HL-60/S4 (cell line): ENCODE data around the gene EZR.
"Not testable (repeated sequence)": the region's sequence is repeated elsewhere in the genome, so short reads cannot be mapped to it uniquely, and the experiment has no call there.

ENCODE experiments used
- in situ Hi-C: fragments of 300-500 bp; cut with MboI; formaldehyde crosslinking; loops from 2 replicates; pipeline ENCODE4 v1.14.3; 2022; ENCODE audit warnings: low sequenced_read_pairs

The EZR gene

DNA sequence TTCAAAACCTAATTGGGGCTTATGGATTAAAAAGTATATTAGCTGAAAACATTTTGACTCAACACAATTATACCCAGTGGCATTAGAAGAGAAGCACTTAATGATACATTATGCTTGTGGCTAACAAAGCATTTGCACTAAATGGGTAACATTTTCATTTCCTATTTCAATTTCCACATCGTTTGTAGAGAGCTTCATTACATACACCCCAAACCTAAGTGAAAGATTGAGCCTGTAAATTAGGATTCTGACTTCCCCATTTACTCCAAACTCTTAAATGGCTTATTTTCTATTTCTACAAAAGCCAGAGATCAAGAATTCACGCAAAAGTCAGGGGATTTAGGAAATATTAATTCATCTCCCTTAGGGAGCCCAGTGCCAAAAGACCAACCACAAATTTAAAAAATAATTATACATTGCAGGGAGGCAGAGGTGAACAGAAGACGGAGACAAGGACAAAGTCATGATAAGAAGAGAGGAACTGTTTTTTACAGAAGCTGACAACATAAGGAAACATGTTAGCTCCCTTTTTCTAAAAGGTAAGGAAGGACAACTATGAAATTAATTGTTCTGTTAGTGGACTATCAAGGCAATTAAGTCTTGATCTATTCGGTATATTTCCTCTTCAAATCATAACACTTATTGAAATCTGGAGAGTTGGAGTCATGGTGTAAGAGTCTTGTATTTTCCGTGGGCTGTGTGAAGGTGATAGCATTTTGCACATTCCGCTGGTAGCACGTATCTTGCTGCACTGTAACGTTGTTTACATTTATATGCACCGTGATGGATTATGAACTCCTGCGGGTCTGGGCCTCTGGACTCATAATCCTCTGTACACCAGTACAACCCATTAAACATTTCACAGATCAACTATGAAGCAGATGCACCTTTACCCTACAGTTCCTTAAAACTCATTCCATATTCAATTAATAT lies 24.8 kb upstream of the EZR start:
- in situ Hi-C loops: no loop called here

DNA sequence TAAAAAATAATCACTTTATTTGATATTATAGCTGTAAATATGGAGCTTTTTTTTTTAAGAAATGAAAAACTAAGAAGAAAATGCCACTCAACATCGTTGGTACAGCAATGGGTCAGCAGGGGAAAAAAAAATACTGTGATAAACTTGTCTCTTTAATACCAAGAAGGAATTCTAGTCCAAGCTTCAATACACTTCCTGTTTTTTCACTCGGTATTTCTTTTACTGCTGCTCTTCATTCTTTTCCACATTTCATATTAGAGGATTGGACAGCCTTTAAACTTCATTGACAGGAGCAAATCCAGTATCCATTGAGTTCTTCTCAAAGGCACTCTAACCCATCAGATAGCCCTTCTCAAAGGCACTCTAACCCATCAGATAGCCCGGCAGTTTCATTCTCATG lies 22.2 kb upstream of the EZR start:
- in situ Hi-C loops: no loop called here

DNA sequence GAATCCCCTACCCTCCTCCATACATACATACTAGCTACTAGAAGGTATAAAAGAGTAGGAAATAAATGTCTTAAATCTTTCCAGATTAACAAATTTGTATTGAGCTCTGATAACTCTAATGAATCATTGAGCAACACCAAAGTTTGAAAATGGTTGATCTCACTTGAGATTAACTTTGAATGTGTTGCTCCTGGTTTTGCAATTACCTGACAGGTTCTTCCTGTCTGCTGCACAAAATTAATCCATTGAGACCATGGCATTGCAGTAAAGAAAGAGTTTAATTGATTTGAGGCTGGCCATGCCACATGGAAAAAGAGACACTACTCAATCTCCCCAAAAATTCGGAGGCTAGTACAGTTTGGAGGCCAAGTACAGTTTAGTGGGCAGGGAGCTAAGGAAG lies 21.3 kb upstream of the EZR start:
- in situ Hi-C loops: no loop called here

DNA sequence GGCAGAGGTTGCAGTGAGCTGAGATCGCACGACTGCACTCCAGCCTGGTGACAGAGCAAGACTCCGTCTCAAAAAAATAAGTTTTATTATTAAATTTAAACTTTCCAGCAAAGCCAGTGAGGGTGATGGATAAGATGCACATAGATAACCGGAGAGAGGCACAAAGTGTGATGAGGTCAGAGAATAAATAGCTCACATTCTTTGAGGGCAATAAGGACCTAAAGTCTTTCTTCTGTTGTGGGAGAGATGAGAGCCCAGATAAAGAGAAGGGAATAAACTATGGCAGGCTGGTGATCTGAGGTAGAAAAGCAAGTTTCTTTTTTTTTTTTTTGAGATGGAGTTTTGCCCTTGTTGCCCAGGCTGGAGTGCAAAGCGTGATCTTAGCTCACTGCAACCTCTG lies 20.6 kb upstream of the EZR start:
- in situ Hi-C loops: no loop called here

DNA sequence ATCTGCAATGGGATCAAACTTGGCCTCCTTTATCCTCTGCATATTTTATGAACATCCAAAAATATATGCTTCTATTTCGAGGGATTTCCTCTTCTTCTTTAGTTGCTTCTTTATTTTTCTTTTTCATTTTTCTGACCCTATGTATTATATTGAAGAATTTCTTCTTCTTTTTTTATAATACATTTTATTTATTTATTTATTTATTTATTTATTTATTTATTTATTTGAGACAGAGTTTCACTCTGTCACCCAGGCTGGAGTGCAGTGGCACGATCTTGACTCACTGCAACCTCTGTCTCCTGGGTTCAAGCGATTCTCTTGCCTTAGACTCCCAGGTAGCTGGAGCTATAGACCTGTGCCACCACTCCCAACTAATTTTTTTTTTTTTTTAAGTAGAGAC lies 19.6 kb upstream of the EZR start:
- in situ Hi-C loops: not testable (repeated sequence)

DNA sequence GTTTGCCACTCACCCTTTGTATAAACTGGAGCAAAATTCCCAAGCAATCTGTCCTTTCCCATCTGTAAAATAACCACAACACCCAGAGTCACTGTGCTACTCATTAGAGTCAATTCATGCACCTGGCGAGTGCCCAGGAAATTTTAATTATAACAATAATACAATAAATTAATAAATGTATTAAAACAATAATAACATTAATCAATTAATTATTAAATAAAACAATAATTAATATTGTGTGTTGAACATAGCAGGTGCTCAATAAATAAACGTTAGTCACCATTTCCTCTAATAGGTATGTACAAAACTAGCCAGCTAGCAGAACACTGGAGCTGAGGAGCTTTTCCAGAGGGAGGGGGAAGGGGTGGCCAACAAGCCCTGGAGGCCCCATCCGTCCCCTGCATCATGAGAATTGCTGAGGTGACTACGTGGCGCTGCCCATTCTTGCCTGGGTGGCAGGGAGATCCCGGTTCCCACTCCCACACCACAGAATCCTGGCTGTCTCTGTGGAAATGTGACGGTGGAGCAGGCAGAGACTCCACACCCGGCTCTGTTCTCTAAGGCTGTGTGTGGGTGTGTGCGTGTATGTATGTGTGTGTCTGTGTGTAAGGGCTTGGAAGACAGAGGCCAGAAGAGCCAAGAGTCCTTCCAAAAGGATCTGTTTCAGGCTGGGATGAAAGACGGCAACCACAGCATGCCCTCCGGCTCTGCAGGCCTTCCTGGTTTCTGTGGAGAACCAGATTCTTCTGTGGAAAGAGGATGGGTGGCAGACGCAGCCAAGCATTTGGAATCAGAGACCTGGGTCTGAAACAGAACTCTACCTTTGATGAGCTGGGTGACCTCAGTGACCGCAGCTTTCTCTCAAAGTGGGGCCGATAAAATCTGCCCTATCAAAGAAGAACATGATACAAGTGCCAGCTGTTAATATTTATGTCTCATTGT lies 18.8 kb upstream of the EZR start:
- in situ Hi-C loops: no loop called here

DNA sequence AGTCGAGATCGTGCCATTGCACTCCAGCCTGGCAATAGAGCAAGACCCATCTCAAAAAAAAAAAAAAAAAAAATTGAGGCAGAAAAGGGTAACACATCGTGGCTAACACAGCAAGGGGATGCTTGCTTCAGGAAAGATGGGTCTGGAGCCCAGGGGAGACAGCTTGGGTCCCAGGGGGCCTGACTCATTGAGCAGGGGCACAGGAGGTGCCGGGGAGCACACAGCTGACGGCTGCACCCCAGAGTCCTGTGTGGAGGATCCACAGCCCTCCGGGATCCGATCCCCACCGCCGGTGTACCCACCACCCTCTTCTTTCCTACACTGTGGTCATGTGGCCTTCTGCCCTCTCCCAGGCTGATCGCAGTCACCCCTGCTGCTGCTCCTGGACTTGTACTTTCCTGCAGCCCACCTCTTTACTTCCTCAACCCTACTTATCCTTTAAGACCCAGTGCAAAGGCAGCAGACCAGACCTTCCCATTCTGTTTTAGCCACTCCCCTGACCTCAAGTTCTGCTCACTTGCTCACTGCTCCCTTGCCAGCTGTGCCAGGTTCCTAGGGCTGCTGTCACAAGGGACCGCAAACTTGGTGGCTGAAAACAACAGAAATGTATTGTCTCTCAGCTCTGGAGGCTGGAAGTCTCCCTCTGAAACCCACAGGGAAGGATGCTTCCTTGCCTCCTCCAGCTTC lies 17.6 kb upstream of the EZR start:
- in situ Hi-C loops: no loop called here

DNA sequence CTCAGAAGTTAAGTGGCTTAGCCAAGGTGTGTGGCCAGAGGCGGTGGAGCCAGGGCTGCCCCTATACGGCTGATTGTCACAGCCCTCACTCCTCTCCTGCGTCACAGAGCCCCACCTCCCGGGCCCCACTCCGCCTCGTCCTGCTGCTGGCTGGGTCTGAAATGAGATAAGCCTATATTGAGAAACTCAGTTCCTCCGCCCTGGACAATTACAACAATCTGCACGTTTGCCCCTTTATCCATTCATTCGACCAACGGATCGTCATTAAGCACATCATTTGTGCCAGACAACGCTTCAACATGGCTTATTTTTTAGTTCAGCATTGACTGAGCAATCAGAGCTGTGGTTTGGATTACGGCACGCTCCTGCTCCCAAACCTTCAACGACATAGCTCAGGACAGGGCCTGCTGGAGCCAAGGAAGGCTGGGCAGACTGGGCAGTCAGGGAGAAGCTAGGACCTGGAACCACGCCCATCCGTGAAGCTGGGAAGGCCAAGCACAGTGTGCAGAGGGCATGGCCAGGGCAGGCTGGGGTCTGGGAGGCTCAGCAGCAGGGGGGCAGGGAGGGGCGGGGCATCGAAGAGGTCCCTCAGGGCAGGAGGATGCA lies 16.6 kb upstream of the EZR start:
- in situ Hi-C loops: no loop called here

DNA sequence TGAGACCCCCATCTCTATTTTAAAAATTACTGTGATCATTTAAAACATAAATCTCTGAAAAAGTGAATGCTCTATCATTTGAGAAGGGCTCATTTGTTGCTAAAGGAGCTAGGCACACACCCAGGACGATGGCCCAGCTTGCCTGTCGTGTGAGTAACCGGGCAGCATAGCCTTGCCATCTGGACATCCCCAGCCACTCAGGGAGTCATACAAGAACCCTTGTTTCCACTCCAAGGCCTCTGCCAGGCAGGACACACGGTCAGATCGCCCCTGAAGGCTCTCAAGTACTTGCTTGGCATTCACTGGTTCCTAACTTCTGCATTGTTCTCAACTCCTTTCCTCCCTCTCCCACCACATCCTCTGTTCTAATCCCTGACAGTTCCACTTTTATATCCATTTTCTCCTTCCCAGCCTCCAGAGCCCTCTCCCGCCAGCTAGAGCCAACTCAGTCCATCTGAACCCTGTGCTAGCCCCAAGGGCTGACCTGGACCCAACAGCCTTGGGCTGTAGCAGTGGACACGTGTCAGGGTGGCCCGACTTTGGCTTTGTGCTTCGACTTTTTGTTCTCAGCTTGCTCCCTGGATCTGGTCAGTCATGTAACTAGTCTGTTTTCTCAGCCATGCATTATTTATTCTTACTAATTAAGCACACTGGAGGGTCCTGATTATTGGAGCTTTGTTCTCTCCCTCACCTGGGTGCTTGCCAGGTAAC lies 15.7 kb upstream of the EZR start:
- in situ Hi-C loops: no loop called here

DNA sequence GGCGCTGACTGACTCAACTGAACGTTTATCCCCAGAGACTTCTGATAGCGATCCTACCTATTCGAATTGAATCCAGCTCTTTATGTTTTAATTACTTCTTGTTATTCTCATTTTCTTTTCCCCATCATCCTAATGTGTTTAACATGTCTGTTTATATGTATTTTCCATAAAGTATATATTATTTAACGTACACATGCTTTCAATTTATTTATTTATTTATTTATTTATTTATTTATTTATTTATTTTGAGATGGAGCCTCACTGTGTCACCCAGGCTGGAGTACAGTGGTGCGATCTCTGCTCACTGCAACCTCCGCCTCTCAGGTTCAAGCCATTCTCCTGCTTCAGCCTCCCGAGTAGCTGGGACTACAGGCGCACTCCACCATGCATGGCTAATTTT lies 13.6 kb upstream of the EZR start:
- in situ Hi-C loops: not testable (repeated sequence)

DNA sequence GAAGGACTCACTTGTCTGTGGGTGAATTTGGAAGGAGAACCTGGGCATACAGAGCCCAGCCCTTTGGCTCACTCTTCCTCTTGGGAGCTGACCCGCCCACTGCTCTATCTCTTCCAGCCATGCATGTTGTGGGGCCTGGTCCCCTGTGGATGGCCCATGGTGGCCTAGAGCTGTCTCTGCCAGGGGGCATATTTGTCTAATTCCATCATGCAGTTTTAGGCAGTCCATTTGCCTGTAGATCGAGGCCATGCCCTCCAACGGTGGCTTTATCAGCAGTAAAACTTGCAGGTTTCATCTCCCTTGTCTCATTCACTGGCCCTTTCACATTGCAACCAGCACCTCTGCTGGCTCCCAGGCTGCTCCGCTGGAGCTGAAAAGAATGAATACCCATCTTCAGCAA lies 12.9 kb upstream of the EZR start:
- in situ Hi-C loops: no loop called here

DNA sequence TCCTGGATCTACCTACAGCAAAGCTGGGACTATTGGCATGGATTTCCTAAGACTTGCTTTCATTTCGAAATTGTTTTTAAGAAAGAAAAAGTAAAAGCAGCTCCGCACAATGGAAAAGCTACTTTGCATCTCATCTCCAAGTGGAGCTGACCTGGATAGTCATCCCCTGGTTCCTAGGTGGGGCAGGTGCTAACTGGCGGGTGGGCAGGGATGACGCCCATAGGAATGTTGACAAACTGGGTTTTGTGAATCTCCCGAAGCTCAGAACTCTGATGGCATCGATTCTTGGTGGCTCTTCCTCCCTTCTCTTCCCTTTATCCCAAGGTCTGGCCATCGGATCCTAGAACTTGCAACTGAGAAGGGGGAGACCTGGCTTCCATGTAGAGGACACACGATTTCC lies 12.4 kb upstream of the EZR start:
- in situ Hi-C loops: no loop called here

DNA sequence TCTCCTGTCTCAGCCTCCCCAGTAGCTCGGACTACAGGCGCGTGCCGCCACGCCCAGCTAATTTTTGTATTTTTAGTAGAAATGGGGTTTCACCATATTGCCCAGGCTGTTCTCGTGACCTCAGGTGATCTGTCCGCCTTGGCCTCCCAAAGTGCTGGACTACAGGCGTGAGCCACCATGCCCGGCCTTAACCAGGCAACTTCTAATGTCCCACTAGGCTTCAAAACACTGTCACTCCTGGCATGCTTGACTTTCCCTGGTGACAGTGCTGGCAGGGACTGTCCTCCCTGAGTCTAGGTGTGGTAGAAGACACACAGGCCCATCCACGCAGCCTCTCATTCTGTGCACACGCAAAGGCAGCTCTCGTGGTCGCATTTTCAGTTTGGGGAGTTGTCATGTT lies 11.6 kb upstream of the EZR start:
- in situ Hi-C loops: no loop called here

DNA sequence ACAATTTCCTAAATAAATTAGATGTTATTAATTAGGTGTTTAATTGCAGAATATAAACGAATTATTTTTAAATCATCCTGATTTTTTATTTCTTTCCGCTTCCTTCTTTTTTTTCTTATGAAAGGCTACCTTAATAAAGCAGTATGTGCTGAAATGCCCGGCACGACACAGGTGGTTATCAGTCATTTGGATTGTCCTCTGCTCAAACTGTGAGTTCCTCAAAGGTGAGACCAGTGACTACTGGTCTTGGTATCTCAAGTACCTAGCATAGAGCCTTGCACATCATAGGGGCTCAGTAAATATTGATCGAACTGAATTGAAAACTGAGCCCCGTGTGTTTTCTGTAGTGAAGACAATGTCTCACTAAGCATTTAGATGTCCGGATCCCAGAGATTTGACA lies 9.6 kb upstream of the EZR start:
- in situ Hi-C loops: no loop called here

DNA sequence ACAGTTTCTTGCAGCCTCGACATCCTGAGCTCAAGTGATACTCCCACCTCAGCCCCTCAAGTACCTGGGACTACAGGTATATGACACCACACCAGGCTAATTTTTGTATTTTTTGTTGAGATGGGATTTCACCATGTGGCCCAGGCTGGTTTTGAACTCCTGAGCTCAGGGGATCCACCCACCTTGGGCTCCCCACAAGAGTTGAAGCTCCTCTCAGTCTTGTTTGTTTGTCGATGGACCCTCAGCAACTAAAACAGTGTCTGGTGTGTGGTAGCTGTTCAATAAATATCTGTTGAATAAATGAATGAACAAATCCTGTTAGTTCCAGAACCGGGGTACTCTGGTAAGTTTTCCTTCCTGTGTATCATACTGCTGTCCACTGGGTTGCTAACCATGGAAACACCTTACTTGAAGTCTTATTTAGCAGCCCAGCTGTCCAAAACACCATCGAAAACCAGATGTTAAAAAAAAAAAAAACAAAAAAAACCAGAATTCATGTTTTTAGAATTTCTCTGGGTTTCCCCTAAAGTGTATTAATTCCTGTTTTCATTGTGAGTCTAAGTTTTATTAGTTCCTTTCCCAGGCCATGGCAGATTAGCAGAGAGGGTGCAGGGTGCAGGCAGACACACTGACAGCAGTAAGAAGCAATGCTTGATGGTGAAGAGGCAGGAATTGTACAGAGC lies 7.8 kb upstream of the EZR start:
- in situ Hi-C loops: no loop called here

DNA sequence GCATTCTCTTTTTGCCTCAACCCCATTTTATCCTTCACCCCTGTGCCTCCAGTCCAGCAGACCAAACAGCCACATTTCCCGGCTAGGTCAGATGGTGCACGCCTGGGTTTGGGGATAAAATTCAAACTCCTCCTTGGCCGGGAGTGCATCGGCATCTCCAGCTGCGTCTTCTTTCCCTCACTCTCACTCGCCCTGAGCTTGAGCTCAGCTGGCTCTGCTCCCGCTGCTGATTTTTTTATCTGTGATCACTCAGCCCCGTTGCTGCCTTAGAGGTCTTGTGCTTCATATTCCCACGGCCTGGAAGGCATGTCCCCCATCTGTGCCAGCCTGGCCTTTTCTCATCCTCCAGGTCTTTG lies 6.8 kb upstream of the EZR start:
- in situ Hi-C loops: no loop called here

DNA sequence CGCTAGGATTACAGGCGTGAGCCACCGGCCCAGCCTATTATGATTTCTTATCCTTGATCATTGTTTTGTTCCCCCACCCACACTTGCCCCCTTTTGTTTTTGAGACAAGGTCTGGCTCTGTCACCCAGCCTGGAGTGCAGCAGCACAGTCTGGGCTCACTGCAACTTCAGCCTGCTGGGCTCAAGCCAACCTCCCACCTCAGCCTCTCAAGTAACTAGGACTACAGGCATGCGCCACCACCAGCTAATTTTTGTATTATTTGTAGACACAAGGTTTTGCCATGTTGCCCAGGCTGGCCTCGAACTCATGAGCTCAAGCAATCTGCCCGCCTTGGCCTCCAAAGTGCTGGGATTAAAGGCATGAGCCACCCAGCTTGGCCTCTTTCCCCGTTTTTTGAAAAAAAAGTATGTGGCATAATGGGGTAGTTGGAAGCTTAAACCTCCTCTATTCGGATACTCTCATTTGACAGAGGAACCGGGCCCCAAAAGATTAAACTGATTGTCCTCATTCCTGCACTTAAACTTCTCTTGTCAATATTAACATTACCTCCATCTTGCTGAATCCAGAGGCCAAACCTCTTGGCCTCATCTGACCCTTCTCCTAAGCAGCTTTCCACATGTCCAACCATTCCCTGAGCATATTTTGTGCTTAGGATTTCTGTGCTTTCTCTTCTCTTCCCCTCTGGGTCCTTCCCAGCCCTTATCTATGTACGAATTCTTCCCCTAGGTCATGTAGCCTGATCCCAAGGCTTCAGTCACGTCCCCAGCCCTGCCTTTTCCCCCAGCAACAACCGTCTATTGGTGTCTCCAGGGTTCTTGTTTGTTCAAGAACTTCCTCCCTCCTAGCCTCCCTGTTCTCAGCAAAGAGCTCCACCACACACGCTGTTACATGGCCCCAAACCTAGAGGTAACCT lies 6.1 kb upstream of the EZR start:
- in situ Hi-C loops: no loop called here

DNA sequence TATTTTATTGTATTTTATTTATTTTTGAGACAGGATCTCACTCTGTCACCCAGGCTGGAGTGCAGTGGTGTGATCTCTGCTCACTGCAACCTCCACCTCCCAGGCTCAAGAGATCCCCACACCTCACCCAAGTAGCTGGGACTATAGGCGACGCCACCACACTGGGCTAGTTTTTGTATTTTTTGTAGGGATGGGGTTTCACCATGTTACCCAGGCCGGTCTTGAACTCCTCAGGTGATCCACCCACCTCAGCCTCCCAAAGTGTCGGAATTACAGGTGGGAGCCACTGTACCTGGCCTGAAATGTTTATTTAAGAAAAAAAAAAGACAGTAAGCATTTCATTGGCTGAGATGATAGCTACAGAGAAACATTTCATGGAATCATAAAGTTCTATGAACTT lies 4.4 kb upstream of the EZR start:
- in situ Hi-C loops: not testable (repeated sequence)
